Activated T-cell treated with anti-CD3 and anti-CD28 coated beads for 24 hours (primary cell): ENCODE results near the gene DUSP15.
"Not testable (repeated sequence)": the region's sequence is repeated elsewhere in the genome, so short reads cannot be mapped to it uniquely, and the experiment has no call there.

Source experiments
- DNase-seq: peaks from one replicate; pipeline ENCODE4 v3.0.0-alpha.2; 2020; ENCODE audit warnings: low read depth

Gene DUSP15

DNA sequence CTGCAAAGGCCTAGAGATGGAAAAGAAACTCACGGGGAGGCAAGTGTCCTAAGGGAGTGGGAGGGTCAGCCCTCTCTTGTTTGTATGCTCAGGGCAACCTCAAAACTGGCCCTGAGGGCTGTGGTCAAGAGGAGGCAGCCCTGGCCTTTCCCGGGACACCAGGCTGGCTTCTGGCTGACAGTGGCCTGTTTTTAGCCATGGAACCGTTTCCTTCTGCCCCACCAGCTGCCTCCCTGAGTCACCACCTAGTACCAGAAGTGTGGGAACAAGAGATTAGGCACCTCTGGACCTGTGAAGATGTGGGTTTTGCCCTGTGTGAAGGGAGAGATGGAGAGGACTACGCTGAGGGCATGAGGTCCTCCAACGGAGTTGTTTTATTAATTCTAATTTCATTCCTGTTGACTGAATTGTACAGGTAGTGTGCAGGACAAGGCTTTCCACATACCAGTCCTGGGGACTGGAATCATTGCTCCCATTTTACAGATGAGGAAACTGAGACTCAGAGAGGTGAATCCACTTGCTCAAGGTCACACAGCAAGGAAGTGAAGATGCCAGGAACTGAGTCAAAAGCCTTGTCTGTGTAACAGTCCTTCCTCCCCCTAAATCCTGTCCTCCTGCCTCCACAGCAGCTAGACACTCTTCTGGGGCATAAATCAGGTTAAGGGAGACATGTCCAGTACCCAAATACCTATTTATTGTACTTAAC, 30.4 kb downstream of the DUSP15 start:
- DNase-seq = no peak

DNA sequence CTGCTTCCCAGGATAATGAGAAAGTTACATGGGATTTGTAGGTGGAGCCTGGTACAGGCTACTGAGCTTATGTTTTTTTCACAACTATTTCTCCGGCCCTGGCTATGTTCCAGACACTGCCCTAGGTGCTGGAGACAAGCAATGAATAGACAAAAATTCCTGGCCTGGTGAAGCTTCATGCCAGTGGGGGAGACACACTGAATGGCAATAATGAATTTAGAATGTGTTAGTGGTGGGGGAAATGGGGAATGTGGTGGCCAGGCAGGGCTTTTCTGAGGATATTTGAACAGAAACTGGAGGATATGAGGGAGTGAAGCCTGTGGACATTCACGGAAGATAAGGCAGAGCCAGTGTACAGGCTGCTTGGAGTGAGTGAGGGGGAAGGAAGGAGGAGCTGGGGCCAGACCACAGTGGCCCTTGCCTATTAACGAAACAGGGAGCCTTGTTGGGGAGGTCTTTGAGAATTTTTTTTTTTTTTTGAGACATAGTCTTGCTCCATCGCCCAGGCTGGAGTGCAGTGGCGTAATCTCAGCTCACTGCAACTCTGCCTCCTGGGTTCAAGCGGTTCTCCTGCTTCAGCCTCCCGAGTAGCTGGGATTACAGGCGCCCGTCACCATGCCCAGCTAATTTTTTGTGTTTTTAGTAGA, 31.6 kb downstream of the DUSP15 start:
- no peak for DNase-seq

DNA sequence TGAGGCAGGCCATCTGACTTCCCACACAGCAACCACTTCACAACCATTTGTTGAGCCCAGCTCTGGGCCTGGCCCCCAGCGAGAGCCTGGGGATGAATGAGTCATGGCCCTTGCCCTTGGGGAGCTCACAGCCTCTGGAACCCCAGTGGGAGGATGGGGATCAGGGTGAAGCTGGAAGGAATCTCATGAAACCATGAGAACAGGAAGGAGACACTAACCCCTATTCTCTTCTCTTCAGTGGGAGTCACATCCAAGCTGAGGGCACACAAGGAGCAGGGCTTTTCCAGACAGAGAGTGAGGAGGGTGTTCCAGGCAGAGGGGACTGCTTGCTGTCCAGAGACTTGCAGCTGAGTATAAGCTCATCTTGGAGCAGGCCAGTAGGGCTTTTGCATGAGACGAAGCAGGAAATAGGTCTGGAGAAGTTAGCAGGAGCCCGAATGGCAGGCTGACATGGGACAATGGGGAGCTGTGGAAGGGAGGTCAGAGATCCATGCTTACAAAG, 32.4 kb downstream of the DUSP15 start:
- no peak for DNase-seq

DNA sequence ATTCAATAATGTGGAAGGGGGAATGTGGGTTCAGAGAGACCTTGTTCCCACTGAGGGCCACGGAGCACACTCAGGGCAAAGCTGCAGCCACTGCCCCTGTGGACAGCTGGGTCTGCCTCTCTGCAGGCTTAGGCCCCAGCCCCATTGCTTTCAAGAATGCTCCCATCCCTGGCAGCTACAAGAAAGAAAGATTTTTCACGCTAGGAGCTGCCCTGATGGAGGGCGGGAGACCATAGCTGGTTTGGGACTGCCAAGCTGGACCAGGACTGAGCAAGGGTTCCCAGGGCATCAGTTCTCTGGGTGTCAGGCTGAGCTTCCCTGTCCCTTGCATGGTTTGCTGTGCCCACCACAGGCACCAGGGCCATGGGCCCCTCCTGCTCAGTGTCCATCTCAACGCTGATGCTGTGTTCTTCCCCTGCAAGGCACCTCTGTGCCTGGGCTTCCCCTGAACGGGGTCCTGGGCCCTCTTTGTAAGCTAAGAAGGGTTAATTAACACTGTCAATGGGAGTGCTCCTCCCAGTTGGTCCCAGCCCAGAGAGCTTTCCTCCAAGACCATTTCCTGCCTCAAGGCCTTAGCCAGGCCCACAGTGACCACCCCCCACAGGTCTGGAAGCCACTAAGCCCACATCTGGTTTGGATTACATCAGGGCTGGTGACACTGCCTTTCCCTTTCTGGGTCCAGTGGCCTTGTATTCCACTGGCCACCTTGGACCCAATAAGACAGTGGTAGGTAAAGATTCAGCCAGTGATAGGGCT, 33.3 kb downstream of the DUSP15 start:
- no peak for DNase-seq

DNA sequence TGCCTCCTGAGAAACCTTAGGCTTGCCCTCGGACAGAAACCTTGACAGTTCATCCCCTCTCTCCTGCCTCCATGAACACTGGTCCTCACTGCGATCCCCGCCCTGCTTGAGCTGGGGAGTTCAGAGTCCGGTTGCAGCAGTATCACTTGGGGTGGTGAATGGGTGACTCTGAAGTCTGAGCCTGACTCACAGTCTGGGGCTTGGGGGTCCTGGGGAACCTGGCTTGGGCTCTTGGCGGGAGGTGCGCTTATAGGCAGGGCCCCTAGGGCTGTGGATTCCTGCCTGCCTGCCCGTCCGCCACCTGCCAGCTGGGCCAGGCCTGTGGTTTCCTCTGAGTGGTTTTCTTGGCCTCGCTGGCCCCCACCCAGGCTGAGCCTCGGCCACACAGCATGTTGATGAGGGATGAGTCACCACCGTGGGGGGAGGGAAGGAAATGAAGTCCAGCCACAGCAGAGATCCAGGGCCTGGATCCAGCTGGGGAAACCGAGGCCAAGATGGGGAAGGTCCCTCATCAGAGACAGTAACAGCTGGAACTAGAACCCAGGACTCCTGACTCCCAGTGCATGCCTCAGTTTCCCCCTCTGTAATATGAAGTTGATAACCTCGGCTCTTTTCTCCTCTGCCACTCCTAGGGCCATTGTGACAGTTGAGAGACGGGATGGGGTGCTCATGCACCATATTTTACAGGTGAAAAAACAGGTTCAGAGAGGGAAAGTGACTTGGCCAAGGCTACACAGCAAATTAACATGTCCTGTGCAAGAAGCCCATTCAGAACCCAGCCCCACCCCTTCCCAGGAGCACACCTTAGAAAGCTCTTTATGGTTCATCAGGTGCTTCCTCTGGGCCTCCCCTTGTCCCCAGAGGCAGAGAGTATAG, 34.1 kb downstream of the DUSP15 start:
- no peak for DNase-seq

DNA sequence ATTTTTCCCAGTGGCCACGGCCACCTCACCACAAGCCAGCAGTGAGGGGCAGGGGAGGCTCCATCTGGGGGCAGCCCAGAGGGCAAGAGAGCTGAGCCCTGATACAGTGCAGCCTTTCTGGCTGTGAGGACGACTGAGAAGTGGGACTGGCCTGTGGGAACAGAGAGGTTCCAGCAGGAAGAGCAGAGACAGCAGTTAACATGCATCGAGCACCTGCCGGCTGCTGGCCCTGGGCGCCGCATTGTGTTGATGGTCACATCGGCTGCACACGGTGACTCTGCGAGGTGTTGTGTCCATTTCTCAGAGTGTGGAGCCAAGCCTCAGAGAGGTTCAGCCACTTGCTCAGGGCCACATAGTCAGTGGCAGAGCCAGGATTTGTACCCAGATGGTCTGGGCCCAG, 34.8 kb downstream of the DUSP15 start:
- no peak for DNase-seq

DNA sequence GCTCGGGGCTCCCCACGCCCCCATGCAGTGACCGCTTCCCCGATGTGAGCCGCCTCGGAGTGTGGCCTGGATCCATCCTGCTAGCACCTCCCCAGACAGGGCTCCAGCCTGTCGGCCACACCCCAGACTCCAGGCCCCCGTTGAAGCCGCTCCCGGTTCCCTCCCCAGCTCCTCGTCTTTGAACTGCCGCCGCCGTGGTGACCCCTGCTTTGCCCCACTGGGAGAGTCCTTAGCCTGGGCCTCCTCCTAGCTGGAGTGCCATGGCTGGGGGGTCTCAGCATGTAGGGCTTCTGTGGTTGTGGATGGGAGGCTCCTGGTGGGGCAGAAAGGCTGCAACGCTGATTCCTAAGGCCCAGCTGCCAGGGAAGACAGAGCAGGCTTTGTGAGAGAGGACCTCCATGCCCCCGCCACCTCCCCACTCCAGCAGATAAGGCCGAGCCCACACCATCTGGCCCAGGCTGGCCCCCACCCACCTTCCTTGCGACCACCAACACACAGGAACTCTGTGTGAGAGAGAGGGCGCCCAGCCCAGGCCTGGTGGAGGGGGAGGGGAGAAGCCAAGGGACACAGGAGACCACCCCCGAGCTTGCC, 36.3 kb downstream of the DUSP15 start:
- no peak for DNase-seq

DNA sequence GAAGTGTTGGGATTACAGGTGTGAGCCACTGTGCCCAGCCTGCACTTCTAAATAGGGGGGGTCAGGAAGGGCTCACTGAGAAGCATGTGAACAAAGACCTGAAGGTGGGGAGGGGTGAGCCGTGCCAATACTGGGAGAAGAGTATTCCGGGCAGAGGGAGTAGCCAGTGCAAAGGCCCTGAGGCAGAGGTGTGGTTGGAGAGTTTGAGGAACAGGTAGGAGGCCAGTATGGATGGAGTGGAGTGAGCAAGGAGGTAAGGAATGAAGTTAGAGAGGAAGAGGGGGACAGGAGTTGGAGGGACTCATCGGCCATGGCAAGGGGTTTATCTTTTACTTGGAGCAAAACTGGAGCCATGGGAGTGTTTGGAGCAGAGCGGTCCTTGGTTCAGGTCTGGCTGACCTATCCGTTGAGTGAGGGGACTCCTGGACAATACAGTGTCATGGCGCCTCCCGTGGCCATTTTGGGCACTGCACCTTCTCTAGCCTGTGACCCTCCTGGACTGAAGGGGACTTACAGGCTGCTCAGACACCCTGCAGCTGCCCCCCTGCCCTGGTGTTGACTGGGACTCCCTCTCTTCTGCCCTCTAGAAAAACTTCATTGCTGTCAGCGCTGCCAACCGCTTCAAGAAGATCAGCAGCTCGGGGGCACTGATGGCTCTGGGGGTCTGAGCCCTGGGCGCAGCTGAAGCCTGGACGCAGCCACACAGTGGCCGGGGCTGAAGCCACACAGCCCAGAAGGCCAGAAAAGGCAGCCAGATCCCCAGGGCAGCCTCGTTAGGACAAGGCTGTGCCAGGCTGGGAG, 37.0 kb downstream of the DUSP15 start:
- DNase-seq = peak; percentile 41

DNA sequence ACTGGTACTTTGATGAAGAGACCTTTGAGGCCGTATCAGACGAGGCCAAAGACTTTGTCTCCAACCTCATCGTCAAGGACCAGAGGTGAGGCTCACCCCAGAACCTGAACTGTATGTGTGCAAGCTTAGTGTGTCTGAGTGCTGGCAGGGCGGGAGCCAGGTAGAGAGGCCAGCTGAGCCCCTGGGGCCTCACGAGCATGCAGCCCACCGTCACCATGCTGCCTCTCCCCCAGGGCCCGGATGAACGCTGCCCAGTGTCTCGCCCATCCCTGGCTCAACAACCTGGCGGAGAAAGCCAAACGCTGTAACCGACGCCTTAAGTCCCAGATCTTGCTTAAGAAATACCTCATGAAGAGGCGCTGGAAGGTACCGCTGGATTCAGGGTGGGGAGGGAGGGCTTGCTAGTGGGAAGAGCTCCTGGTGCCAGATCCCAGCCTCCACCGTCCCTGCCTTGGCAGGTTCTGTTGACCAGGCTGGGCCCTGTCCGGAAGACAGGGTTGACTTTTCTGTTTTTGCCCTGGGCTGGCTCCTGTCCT, 38.5 kb downstream of the DUSP15 start:
- DNase-seq = no peak

DNA sequence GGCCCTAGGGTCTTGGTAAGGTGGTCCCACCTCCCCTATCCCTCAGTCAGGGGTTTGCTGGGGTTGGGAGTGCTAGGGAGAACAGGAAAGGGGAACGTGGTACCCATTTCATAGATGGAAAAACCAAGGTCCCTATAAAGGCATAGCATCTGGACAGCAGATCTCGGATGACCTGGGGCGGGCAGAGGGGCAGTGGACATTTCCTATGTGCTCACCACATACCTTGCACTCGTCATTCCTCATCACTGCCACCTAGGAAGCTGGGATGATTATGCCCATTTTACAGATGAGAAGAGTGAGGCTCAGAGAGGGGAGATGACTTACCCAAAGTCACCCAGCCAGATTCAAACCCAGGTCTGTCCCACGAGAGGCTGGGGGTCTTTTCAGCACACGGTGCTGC, 39.1 kb downstream of the DUSP15 start:
- no peak for DNase-seq

DNA sequence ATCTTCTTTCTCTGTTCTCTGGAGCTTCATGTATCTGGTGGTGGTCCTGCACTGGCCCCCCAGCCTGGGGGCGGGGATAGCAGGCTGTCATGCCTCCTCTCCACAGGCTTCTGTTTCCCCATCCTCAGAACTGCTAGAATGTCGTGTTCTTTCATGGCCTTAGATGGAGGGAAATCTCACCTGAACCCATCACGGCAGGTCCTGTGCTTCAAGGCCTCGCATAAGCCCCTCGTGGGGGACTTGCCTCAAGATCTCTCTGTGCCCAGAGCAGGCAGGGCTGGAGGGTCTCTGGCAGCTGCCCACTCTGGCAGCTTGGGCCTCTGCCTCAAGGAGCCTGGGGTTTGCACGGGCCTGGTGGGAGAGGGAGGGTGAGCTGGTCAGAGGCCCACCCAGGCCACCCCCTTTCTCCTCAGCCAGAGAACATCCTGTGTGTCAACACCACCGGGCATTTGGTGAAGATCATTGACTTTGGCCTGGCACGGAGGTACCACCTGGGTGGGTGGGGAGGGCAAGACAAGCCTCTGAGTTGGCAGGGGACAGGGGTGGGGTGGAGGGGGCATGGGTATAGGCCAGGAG, 39.8 kb downstream of the DUSP15 start:
- no peak for DNase-seq

DNA sequence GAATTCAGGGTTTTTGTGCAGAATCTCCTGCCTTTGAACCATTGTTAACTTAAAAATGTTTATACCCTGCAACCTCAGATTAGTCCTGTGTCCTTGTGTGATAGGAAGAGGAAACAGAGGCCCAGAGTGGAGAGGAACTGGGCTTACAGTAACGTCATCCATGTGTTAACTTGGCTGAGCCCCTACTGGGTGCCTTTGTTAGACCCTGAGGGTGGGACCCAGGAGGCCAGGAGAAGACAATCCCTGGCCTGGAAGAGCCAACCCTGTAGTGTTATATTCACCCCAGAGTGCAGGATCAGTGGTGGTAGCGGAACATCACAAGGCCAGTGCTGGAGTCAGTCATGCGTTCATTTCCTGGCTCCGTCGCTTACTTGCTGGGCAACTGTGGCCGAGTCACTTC, 40.6 kb downstream of the DUSP15 start:
- DNase-seq = no peak

DNA sequence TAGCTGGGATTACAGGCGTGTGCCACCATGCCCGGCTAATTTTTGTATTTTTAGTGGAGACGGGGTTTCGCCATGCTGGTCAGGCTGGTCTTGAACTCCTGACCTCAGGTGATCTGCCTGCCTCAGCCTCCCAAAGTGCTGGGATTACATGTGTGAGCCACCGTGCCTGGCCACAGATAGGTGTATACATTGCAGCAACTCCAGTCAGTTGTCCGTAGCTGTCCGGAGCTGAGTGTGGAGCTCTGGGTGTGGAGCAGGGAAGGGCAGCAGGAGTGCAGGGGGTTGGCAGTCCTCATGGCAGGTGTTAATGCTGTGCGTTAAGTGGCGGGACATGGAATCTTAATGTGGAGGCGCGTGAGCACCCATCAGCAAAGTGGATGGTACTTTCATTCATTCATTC, 42.3 kb downstream of the DUSP15 start:
- not testable (repeated sequence) for DNase-seq

DNA sequence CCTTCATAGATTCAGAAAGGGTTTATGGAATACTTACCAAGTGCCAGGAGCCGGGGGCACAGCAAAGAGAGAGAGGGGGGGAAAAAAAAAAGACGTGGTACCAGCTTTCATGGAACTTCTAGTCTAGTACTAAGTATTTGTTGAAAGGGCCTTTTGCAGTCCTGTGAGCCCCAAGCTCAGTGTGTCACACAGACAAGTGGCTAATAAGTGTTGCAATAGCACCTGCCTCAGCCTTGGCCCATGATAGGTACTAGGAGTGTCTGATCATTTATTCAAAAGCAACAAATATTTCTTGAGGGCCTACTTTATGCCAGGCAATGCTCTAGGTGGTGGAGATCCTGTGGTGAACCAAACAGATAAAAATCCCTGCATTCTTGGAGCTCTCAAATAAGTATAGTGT, 43.3 kb downstream of the DUSP15 start:
- no peak for DNase-seq

DNA sequence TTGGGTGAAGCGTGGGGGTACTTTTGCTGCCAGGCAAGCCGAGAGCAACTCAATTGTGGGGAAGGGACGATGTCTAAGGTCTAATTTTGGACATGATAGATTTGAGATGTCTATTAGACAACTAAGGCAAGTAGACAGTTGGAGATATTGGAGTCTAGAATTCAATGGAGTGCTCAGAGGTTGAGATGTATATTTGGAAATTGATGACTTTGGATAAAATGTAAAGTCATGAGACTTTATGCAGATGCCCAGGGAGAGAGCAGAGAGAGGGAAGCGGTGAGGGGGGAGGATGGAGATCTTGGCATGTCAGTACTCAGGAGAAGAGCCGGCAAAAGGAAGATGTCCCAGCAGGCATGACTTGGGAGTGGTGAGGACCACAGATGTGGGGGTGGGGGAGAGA, 44.3 kb downstream of the DUSP15 start:
- no peak for DNase-seq

DNA sequence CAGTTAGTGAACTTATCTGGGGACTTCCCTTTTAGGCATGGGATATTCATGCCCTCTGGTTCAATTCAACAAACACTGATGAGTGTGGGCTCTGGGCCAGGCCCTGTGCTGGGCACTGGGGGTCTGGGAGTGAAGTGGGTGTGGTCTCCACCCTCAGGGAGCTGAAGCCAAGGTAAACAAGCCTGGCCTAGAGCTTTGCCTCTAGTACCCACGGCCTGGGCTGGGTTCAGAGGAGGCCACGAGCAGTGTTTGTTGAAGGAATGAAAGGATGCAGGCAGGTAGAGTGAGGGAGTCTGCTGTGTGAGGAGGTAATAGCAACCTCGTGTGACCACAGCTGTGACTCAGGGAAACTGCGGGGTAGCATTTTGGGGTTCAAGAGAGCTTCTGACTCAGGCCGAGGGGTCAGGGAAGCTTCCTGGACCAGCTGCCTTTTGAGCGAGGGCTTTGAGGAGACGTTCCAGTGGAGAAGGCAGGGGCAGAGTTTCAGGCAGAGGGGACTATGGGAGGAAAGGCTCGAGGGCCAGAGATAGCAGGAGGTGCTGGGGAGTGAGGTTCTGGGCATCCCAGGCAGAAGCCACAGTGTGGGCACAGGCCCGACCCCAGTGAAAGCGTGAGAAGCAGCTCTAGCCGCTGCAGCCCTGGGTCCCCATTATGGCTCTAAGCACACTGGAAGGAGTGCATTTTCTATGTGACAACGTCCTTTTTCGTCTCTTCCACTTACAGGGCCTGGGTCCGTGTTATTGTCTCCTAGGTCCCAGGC, 45.6 kb downstream of the DUSP15 start:
- DNase-seq = no peak

DNA sequence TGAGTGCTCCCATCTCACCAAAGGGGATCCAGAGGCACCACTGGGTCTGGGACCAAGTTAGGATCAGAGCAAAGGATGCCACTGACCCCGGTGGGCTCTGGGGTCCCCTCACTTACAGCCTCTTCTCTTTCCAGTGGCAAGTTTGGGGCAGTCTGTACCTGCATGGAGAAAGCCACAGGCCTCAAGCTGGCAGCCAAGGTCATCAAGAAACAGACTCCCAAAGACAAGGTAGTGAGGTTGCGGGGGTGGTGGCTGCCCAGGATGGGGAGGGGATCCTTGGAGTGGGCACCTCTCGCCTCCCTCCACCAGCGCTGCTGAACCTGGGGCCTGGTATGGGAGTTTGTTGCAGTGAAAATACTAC, 46.2 kb downstream of the DUSP15 start:
- no peak for DNase-seq

DNA sequence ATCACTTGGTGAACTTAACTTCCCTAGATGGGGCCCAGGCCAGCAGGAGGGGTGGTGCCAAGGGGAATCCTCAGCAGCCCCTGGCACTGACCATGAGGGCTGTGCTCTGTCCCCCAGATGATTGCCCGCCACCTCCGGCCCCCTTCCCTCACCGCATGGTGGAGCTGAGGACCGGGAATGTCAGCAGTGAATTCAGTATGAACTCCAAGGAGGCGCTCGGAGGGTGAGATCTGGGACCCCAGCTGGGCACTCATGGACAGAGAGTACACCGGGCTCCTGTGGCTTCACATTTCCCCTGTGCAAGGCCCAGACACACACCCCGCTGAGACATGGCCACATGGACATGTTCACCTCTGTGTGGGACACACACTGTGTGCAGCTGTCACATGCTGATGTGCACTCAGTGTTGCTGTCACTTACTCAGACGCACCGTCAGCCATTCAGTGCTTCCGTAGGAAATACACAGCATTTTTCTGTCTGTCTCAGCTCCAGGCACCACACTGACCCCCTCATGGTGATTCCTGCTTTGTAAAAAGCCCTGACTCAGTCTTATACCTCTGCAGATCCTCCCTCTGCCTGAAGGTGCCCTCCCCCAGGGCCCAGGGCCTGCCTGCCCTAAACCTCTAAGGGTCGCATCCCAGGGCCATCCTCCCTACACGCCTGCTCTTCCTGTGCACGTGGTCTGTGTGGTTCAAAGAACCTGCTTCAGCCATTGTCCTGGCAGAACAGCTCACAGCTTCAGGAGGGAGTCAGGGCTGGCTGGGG, 46.8 kb downstream of the DUSP15 start:
- no peak for DNase-seq
